Right atrium auricular region (tissue), 2 donors: ENCODE measurements around the gene BNC2. TPM values are rescaled to one million over a fixed set of nuclear protein-coding genes. Genes with fewer than 3 reads are reported as not detected.

ENCODE experiments used
- DNase-seq: peaks from one replicate; pipeline ENCODE4 v3.0.0-alpha.2; 2019; ENCODE audit warnings: low spot score
- H3K27ac ChIP-seq, 2 donors: fragments of 200-600 bp; sonication (generic); 1 replicate in 1 of 2; 2 replicates in 1 of 2; pipeline ENCODE4 v1.5.1; 2016 to 2019
- H3K27me3 ChIP-seq, 2 donors: fragments of 200-600 bp; sonication (generic); one replicate each; pipeline versions ENCODE4 v1.5.1 to v1.6.0; 2017 to 2019
- H3K36me3 ChIP-seq: fragments of 200-600 bp; sonication (generic); one replicate; pipeline ENCODE4 v1.5.1; 2016
- H3K4me1 ChIP-seq, 2 donors: fragments of 200-600 bp; sonication (generic); one replicate each; pipeline versions ENCODE4 v1.5.1 to v1.6.0; 2017 to 2019
- H3K4me3 ChIP-seq, 2 donors: fragments of 200-600 bp; sonication (generic); 1 replicate in 1 of 2; 2 replicates in 1 of 2; pipeline ENCODE4 v1.5.1; 2017 to 2019; ENCODE audit warnings: mild to moderate bottlenecking in 1 of 2, moderate library complexity in 1 of 2
- H3K9me3 ChIP-seq, 2 donors: fragments of 200-600 bp; sonication (generic); one replicate each; pipeline ENCODE4 v1.5.1; 2019
- CTCF ChIP-seq, 2 donors: fragments of 200-600 bp; sonication (generic); IDR thresholded peaks; one replicate each; pipeline ENCODE4 v1.5.1; 2019; ENCODE audit warnings: antibody characterized with exemption in 2 of 2
- total RNA-seq, 2 donors: library from RNA; depleted of rRNA; stranded (reverse); fragments of >200 nt; gene quantifications; one replicate each; pipeline ENCODE4 v1.1.0, GENCODE V29; 2016

The BNC2 gene
- total RNA-seq, 2 donors from 2014 or later, result 68.3 to 77.6 TPM

GRCh38 chr9:16690205-16690604 is 180.3 kb downstream of the BNC2 start:
- Histone ChIP-seq H3K27me3 (no peaks in the 10 kb centered on the region), H3K9me3 (no peaks in the 10 kb centered on the region), H3K4me1 (peaks cover 0 to 18% of the 10 kb centered on the region in 2 donors), H3K27ac (no peak overlapping the region), H3K36me3 (no peaks in the 10 kb centered on the region), H3K4me3 (no peak overlapping the region)
- TF ChIP-seq CTCF (IDR thresholded peaks at IDR 0.05), result no peak
- DNase-seq, result no peak

- Histone ChIP-seq H3K36me3 (no peaks in the 10 kb centered on the region), H3K4me1 (peaks cover 0 to 18% of the 10 kb centered on the region in 2 donors), H3K4me3 (no peak overlapping the region), H3K27me3 (no peaks in the 10 kb centered on the region), H3K27ac (no peak overlapping the region), H3K9me3 (no peaks in the 10 kb centered on the region)
- TF ChIP-seq CTCF (IDR thresholded peaks at IDR 0.05), result no peak
- no peak for DNase-seq
Measured at GRCh38 chr9:16689351-16689938, 181.0 kb downstream of the BNC2 start.

- Histone ChIP-seq H3K27me3 (no peaks in the 10 kb centered on the region), H3K27ac (no peak overlapping the region), H3K36me3 (no peaks in the 10 kb centered on the region), H3K9me3 (no peaks in the 10 kb centered on the region), H3K4me1 (peaks cover 0 to 18% of the 10 kb centered on the region in 2 donors), H3K4me3 (no peak overlapping the region)
- no peak for DNase-seq
- TF ChIP-seq CTCF (IDR thresholded peaks at IDR 0.05), result no peak
Measured at GRCh38 chr9:16688814-16689213, 181.7 kb downstream of the BNC2 start.

- peaks cover 0 to 18% of the 10 kb centered on the region in 2 donors for H3K4me1 ChIP-seq
- H3K36me3 ChIP-seq, result no peaks in the 10 kb centered on the region
- no peaks in the 10 kb centered on the region for H3K27me3 ChIP-seq
- no peak overlapping the region for H3K27ac ChIP-seq
- H3K4me3 ChIP-seq, result no peak overlapping the region
- DNase-seq, result no peak
- TF ChIP-seq CTCF (IDR thresholded peaks at IDR 0.05), result no peak
- no peaks in the 10 kb centered on the region for H3K9me3 ChIP-seq
Measured at GRCh38 chr9:16687678-16688369, 182.6 kb downstream of the BNC2 start.

- H3K36me3 ChIP-seq, result no peaks in the 10 kb centered on the region
- no peak for TF ChIP-seq CTCF (IDR thresholded peaks at IDR 0.05)
- H3K4me1 ChIP-seq, result peaks cover 0 to 1% of the 10 kb centered on the region in 2 donors
- no peaks in the 10 kb centered on the region for H3K9me3 ChIP-seq
- DNase-seq, result no peak
- H3K27me3 ChIP-seq, result no peaks in the 10 kb centered on the region
- H3K27ac ChIP-seq, result no peak overlapping the region
- no peak overlapping the region for H3K4me3 ChIP-seq
Measured at GRCh38 chr9:16683326-16683725, 187.1 kb downstream of the BNC2 start.
